ENCODE data around the gene CSTF1.

- TF ChIP-seq GATA2 (IDR thresholded peaks at IDR 0.05; ENCODE audit: low read depth, low read length) (no peak), GATA3 (IDR thresholded peaks at IDR 0.05; ENCODE audit: low read depth, low read length) (no peak)
Measured at GRCh38 chr20:56445540-56445939, 53.1 kb downstream of the CSTF1 start.

Data from SH-SY5Y (cell line).